WTC11 (cell line): ENCODE measurements around the gene ATXN7. TPM values are rescaled to one million over a fixed set of nuclear protein-coding genes. Genes with fewer than 3 reads are reported as not detected.

Experiments used
- ATAC-seq: fragments of 200-7000 bp; cut with Tn5 transposase; 2 replicates; pipeline ENCODE4 v1.10.0; 2021; ENCODE audit warnings: mild to moderate bottlenecking, moderate library complexity
- CTCF ChIA-PET: fragments of 300-600 bp; sonication (Branson Sonifier 250); formaldehyde crosslinking; loops from one replicate; lab custom pipeline; 2021; ENCODE audit warnings: antibody characterized with exemption; lab: Charles Lee
- POLR2A ChIA-PET: fragments of 350-600 bp; sonication (Branson Sonifier 250); formaldehyde crosslinking; loops from one replicate; lab custom pipeline; 2021; ENCODE audit warnings: antibody characterized with exemption; lab: Charles Lee
- DNase-seq: peaks from one replicate; pipeline ENCODE4 v3.0.0; 2021; ENCODE audit warnings: low spot score
- H3K27ac Mint-ChIP-seq: 2 replicates; pipeline ENCODE4 v1.8.0; 2021; ENCODE audit warnings: mixed read lengths
- H3K27me3 Mint-ChIP-seq: 2 replicates; pipeline ENCODE4 v1.8.0; 2021; ENCODE audit warnings: low read depth, mild to moderate bottlenecking, moderate library complexity, mixed read lengths
- H3K36me3 Mint-ChIP-seq: 2 replicates; pipeline ENCODE4 v1.8.0; 2021; ENCODE audit warnings: mixed read lengths
- H3K4me1 Mint-ChIP-seq: 2 replicates; pipeline ENCODE4 v1.8.0; 2022; ENCODE audit warnings: mixed read lengths
- H3K4me3 Mint-ChIP-seq: 2 replicates; pipeline ENCODE4 v1.8.0; 2021; ENCODE audit warnings: mild to moderate bottlenecking, moderate library complexity, mixed read lengths
- H3K9me3 Mint-ChIP-seq: 2 replicates; pipeline ENCODE4 v1.8.0; 2021; ENCODE audit warnings: mixed read lengths
- AR ChIP-seq: fragments of 250-450 bp; sonication (Bioruptor Pico); IDR thresholded peaks from 2 replicates; pipeline ENCODE4 v1.9.0; 2021; ENCODE audit warnings: mild to moderate bottlenecking
- ATF1 ChIP-seq: sonication (generic); formaldehyde crosslinking; IDR thresholded peaks from 2 replicates; pipeline ENCODE4 v1.8.1; 2023; ENCODE audit warnings: mild to moderate bottlenecking, moderate library complexity, missing genetic modification reagents
- ATF2 ChIP-seq: sonication (generic); formaldehyde crosslinking; IDR thresholded peaks from 2 replicates; pipeline ENCODE4 v1.8.1; 2022; ENCODE audit warnings: low read depth, missing genetic modification reagents, borderline replicate concordance
- EMX1 ChIP-seq: fragments of 250-450 bp; sonication (Bioruptor Pico); IDR thresholded peaks from 2 replicates; pipeline ENCODE4 v1.8.0; 2021; ENCODE audit warnings: mild to moderate bottlenecking
- FOXJ3 ChIP-seq: sonication (generic); formaldehyde crosslinking; IDR thresholded peaks from 2 replicates; pipeline ENCODE4 v1.9.0; 2021; ENCODE audit warnings: missing genetic modification reagents, mild to moderate bottlenecking, borderline replicate concordance
- FOXP1 ChIP-seq: sonication (generic); formaldehyde crosslinking; IDR thresholded peaks from 2 replicates; pipeline ENCODE4 v1.8.0; 2022; ENCODE audit warnings: missing genetic modification reagents, mild to moderate bottlenecking, moderate library complexity, borderline replicate concordance
- GABPB1 ChIP-seq: sonication (generic); formaldehyde crosslinking; IDR thresholded peaks from 2 replicates; pipeline ENCODE4 v1.8.1; 2023; ENCODE audit warnings: mild to moderate bottlenecking, missing genetic modification reagents
- GTF2I ChIP-seq: fragments of 250-450 bp; sonication (Bioruptor Pico); conservative IDR thresholded peaks from 2 replicates; pipeline ENCODE4 v1.4.0; 2021; ENCODE audit warnings: mild to moderate bottlenecking
- IRF2 ChIP-seq: sonication (generic); formaldehyde crosslinking; IDR thresholded peaks from 2 replicates; pipeline ENCODE4 v1.8.0; 2022; ENCODE audit warnings: low read depth, missing genetic modification reagents, borderline replicate concordance
- MYBL2 ChIP-seq: sonication (generic); formaldehyde crosslinking; IDR thresholded peaks from 2 replicates; pipeline ENCODE4 v1.8.1; 2023; ENCODE audit warnings: mild to moderate bottlenecking, moderate library complexity, missing genetic modification reagents
- NFYB ChIP-seq: sonication (generic); formaldehyde crosslinking; conservative IDR thresholded peaks from 2 replicates; pipeline ENCODE4 v1.8.0; 2022; ENCODE audit warnings: low read depth, missing genetic modification reagents
- NR1H2 ChIP-seq: sonication (generic); formaldehyde crosslinking; IDR thresholded peaks from 2 replicates; pipeline ENCODE4 v1.9.0; 2021; ENCODE audit warnings: mild to moderate bottlenecking, moderate library complexity, missing genetic modification reagents
- RELA ChIP-seq: sonication (generic); formaldehyde crosslinking; IDR thresholded peaks from 2 replicates; pipeline ENCODE4 v1.8.1; 2022; ENCODE audit warnings: missing genetic modification reagents, mild to moderate bottlenecking, borderline replicate concordance
- SMAD3 ChIP-seq: sonication (generic); formaldehyde crosslinking; IDR thresholded peaks from 2 replicates; pipeline ENCODE4 v1.8.0; 2022; ENCODE audit warnings: missing genetic modification reagents, mild to moderate bottlenecking, borderline replicate concordance
- TCF7 ChIP-seq: sonication (generic); formaldehyde crosslinking; IDR thresholded peaks from 2 replicates; pipeline ENCODE4 v1.8.0; 2022; ENCODE audit warnings: mild to moderate bottlenecking, low read depth, missing genetic modification reagents, moderate library complexity
- ZMAT4 ChIP-seq: fragments of 250-450 bp; sonication (Bioruptor Pico); IDR thresholded peaks from 2 replicates; pipeline ENCODE4 v1.9.0; 2021; ENCODE audit warnings: mild to moderate bottlenecking
- ZNF219 ChIP-seq: sonication (generic); formaldehyde crosslinking; IDR thresholded peaks from 2 replicates; pipeline ENCODE4 v1.8.0; 2023; ENCODE audit warnings: missing genetic modification reagents, mild to moderate bottlenecking, borderline replicate concordance
- ZNF512 ChIP-seq: sonication (generic); formaldehyde crosslinking; IDR thresholded peaks from 2 replicates; pipeline ENCODE4 v1.8.1; 2022; ENCODE audit warnings: missing genetic modification reagents, borderline replicate concordance
- total RNA-seq: library from RNA; stranded (reverse); gene quantifications from 3 replicates; pipeline ENCODE4 v1.2.3, GENCODE V29; 2021
- TF ChIP-seq, protein P1 (sequence below): fragments of 250-450 bp; sonication (Bioruptor Pico); IDR thresholded peaks from 2 replicates; pipeline ENCODE4 v1.8.0; 2021; ENCODE audit warnings: mild to moderate bottlenecking
- TF ChIP-seq, protein P2 (sequence below): sonication (generic); formaldehyde crosslinking; IDR thresholded peaks from 2 replicates; pipeline ENCODE4 v1.8.0; 2022; ENCODE audit warnings: mild to moderate bottlenecking, missing genetic modification reagents
- TF ChIP-seq, protein P3 (sequence below): sonication (generic); formaldehyde crosslinking; IDR thresholded peaks from 2 replicates; pipeline ENCODE4 v1.8.1; 2023; ENCODE audit warnings: mild to moderate bottlenecking, missing genetic modification reagents, moderate library complexity
- TF ChIP-seq, protein P4 (sequence below): sonication (generic); formaldehyde crosslinking; IDR thresholded peaks from 2 replicates; pipeline ENCODE4 v1.8.1; 2022; ENCODE audit warnings: mild to moderate bottlenecking, missing genetic modification reagents, moderate library complexity, borderline replicate concordance
- TF ChIP-seq, protein P5 (sequence below): sonication (generic); formaldehyde crosslinking; IDR thresholded peaks from 2 replicates; pipeline ENCODE4 v1.8.0; 2023; ENCODE audit warnings: missing genetic modification reagents

Gene ATXN7
- total RNA-seq, 1 experiment from 2014 or later: 11.7 TPM

GRCh38 chr3:63849175-63849574 is 14.5 kb upstream of the ATXN7 start:
- no peak overlapping the region for H3K4me3 Mint-ChIP-seq
- CTCF ChIA-PET: interaction anchor here (0.6 kb wide), 1 partner anchor 144 kb away, joined by 3 read pairs; no protein-coding TSS in a partner anchor
- DNase-seq (no peak), ATAC-seq (peak; percentile 77)
- no peak overlapping the region; the same call in 1 of the 2 replicates for H3K27ac Mint-ChIP-seq
- no peaks in the 10 kb centered on the region for H3K27me3 Mint-ChIP-seq
- peaks cover 41% of the 10 kb centered on the region for H3K4me1 Mint-ChIP-seq
- POLR2A ChIA-PET: interaction anchor here (1.2 kb wide), 1 partner anchor 14 kb away, joined by 3 read pairs; no protein-coding TSS in a partner anchor
- no peaks in the 10 kb centered on the region for H3K9me3 Mint-ChIP-seq
- no peaks in the 10 kb centered on the region for H3K36me3 Mint-ChIP-seq
- TF ChIP-seq GTF2I (CRISPR knock-in tag): no peak
- TF ChIP-seq, protein P1, sequence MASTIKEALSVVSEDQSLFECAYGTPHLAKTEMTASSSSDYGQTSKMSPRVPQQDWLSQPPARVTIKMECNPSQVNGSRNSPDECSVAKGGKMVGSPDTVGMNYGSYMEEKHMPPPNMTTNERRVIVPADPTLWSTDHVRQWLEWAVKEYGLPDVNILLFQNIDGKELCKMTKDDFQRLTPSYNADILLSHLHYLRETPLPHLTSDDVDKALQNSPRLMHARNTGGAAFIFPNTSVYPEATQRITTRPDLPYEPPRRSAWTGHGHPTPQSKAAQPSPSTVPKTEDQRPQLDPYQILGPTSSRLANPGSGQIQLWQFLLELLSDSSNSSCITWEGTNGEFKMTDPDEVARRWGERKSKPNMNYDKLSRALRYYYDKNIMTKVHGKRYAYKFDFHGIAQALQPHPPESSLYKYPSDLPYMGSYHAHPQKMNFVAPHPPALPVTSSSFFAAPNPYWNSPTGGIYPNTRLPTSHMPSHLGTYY (CRISPR knock-in tag): no peak
- TF ChIP-seq, protein P2, sequence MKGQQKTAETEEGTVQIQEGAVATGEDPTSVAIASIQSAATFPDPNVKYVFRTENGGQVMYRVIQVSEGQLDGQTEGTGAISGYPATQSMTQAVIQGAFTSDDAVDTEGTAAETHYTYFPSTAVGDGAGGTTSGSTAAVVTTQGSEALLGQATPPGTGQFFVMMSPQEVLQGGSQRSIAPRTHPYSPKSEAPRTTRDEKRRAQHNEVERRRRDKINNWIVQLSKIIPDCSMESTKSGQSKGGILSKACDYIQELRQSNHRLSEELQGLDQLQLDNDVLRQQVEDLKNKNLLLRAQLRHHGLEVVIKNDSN (CRISPR knock-in tag): no peak
- TF ChIP-seq SMAD3 (CRISPR knock-in tag): no peak
- TF ChIP-seq IRF2 (CRISPR knock-in tag): no peak
- no peak for TF ChIP-seq RELA (CRISPR knock-in tag)
- no peak for TF ChIP-seq EMX1 (CRISPR knock-in tag)
- TF ChIP-seq MYBL2 (CRISPR knock-in tag): no peak
- no peak for TF ChIP-seq ATF1
- no peak for TF ChIP-seq GABPB1 (CRISPR knock-in tag)
- no peak for TF ChIP-seq NR1H2 (CRISPR knock-in tag)
- no peak for TF ChIP-seq NFYB (CRISPR knock-in tag)
- TF ChIP-seq, protein P3, sequence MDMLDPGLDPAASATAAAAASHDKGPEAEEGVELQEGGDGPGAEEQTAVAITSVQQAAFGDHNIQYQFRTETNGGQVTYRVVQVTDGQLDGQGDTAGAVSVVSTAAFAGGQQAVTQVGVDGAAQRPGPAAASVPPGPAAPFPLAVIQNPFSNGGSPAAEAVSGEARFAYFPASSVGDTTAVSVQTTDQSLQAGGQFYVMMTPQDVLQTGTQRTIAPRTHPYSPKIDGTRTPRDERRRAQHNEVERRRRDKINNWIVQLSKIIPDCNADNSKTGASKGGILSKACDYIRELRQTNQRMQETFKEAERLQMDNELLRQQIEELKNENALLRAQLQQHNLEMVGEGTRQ: no peak
- TF ChIP-seq FOXJ3 (CRISPR knock-in tag): no peak

DNA sequence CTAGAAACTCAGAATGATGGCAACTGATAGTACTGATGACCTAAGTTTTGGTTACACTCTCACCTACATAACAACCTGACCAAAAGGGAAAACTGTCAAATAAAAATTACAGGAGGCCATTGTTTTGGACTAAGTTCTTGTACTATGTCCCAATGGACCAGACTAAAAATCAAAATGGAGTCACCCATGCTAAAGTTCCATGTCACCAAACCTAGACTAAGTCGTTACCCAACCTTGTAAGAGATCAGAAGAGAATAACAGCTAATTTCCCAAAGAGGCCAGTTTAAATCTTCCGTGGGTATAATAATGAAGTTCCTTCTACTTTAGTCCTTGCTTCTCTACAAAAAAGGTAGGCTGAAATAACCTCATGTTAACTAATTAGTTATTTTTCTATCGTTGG is 12.4 kb upstream of the ATXN7 start:
- no peaks in the 10 kb centered on the region for H3K27me3 Mint-ChIP-seq
- no peak for ATAC-seq
- no peak overlapping the region for H3K27ac Mint-ChIP-seq
- no peaks in the 10 kb centered on the region for H3K36me3 Mint-ChIP-seq
- no peak for DNase-seq
- no peaks in the 10 kb centered on the region for H3K9me3 Mint-ChIP-seq
- H3K4me1 Mint-ChIP-seq: peaks cover 51% of the 10 kb centered on the region
- ChIA-PET CTCF (no interaction called here), POLR2A (no interaction called here)
- H3K4me3 Mint-ChIP-seq: no peak overlapping the region
- TF ChIP-seq, protein P3: no peak
- no peak for TF ChIP-seq FOXJ3 (CRISPR knock-in tag)
- TF ChIP-seq ATF2 (CRISPR knock-in tag): no peak
- no peak for TF ChIP-seq NFYB (CRISPR knock-in tag)
- TF ChIP-seq FOXP1 (CRISPR knock-in tag): no peak
- TF ChIP-seq, protein P4, sequence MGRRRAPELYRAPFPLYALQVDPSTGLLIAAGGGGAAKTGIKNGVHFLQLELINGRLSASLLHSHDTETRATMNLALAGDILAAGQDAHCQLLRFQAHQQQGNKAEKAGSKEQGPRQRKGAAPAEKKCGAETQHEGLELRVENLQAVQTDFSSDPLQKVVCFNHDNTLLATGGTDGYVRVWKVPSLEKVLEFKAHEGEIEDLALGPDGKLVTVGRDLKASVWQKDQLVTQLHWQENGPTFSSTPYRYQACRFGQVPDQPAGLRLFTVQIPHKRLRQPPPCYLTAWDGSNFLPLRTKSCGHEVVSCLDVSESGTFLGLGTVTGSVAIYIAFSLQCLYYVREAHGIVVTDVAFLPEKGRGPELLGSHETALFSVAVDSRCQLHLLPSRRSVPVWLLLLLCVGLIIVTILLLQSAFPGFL (CRISPR knock-in tag): no peak
- TF ChIP-seq ZNF219 (CRISPR knock-in tag): no peak
- TF ChIP-seq TCF7 (CRISPR knock-in tag): no peak
- TF ChIP-seq ZNF512 (CRISPR knock-in tag): no peak
- TF ChIP-seq AR (CRISPR knock-in tag): no peak
- TF ChIP-seq, protein P5, sequence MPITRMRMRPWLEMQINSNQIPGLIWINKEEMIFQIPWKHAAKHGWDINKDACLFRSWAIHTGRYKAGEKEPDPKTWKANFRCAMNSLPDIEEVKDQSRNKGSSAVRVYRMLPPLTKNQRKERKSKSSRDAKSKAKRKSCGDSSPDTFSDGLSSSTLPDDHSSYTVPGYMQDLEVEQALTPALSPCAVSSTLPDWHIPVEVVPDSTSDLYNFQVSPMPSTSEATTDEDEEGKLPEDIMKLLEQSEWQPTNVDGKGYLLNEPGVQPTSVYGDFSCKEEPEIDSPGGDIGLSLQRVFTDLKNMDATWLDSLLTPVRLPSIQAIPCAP (CRISPR knock-in tag): no peak
- no peak for TF ChIP-seq ZMAT4 (CRISPR knock-in tag)
